ENCODE measurements around the gene FBL. TPM values are rescaled to one million over a fixed set of nuclear protein-coding genes. Genes with fewer than 3 reads are reported as not detected.

FBL gene
- total and polyA plus RNA-seq, 10 of the 15 experiments (the other 5 are each of a cell fraction or from before 2014, with no cell fraction given): 156 to 1,083 (median 478) TPM

- Histone ChIP-seq H4K20me1 (ENCODE audit: control insufficient read depth, insufficient read depth) (no peaks in the 10 kb centered on the region; the same call in 1 of the 2 replicates), H3K4me3 (no peak overlapping the region), H2AFZ (ENCODE audit: control insufficient read depth, low read depth, low read length) (no peak overlapping the region), H3K27me3 (replicated peaks in 1 of 2; ENCODE audit: control insufficient read depth in 2 of 2, insufficient read depth in 2 of 2, low read length in 1 of 2) (no peaks in the 10 kb centered on the region), H3K79me2 (ENCODE audit: control insufficient read depth, insufficient read depth, low read length) (peaks cover 49% of the 10 kb centered on the region), H3K4me1 (ENCODE audit: control insufficient read depth, insufficient read depth, low read length) (peaks cover 14% of the 10 kb centered on the region), H3K4me2 (ENCODE audit: control insufficient read depth, insufficient read depth) (no peak overlapping the region), H3K9me3 (replicated peaks; ENCODE audit: control insufficient read depth, insufficient read depth, low read length) (no peaks in the 10 kb centered on the region), H3K36me3 (ENCODE audit: control insufficient read depth in 2 of 2, insufficient read depth in 2 of 2, low read length in 1 of 2) (peaks cover 31 to 55% of the 10 kb centered on the region in 2 experiments), H3K27ac (ENCODE audit: control insufficient read depth, insufficient read depth) (no peak overlapping the region), H3K9ac (ENCODE audit: control insufficient read depth, insufficient read depth, low read length) (no peak overlapping the region)
- ChIA-PET CTCF (no interaction called here), POLR2A (no interaction called here), RAD21 (ENCODE audit: unreplicated experiment) (no interaction called here), SMC1A (ENCODE audit: uncharacterized antibody, unreplicated experiment) (no interaction called here)
- intact Hi-C loops (cut with micrococcal nuclease; ENCODE audit: unreplicated experiment) (no loop called here), in situ Hi-C loops (cut with MboI) (loop anchor here (5.0 kb wide), 1 partner anchor 156 kb away; no protein-coding TSS in a partner anchor)
- BruUV-seq (replicated peaks): no TSS peak
- FAIRE-seq: no peak
- no peak for ATAC-seq
- DNase-seq (ENCODE audit: low read depth, low spot score): no peak
- WGBS (ENCODE audit: insufficient coverage, insufficient replicate concordance, low lambda C conversion rate, missing lambda C conversion rate): 84% methylated on average over 4 of the region's 4 CpGs
- no peak for TF ChIP-seq ATF7 (IDR thresholded peaks at IDR 0.05; ENCODE audit: low read depth)
- no peak for TF ChIP-seq FOS (IDR thresholded peaks at IDR 0.05; ENCODE audit: borderline replicate concordance, extremely low read depth, insufficient read length)
- no peak for TF ChIP-seq EED (IDR thresholded peaks at IDR 0.05; ENCODE audit: low read depth)
- no peak for TF ChIP-seq ETV6 (conservative IDR thresholded peaks at IDR 0.05 in 1 of 2, IDR thresholded peaks at IDR 0.05 in 1 of 2; ENCODE audit: borderline replicate concordance in 1 of 2, low read depth in 1 of 2)
- TF ChIP-seq MTA3 (IDR thresholded peaks at IDR 0.05; ENCODE audit: borderline replicate concordance, low read length): no peak
- TF ChIP-seq PRDM15 (CRISPR knock-in tag; IDR thresholded peaks at IDR 0.05): no peak
- no peak for TF ChIP-seq JUND (IDR thresholded peaks at IDR 0.05; ENCODE audit: low read depth, low read length)
- TF ChIP-seq ZBTB11 (CRISPR knock-in tag; IDR thresholded peaks at IDR 0.05): no peak
- TF ChIP-seq RELB (IDR thresholded peaks at IDR 0.05; ENCODE audit: low read depth): no peak
- no peak for TF ChIP-seq POU2F2 (IDR thresholded peaks at IDR 0.05; ENCODE audit: borderline replicate concordance, low read depth, low read length)
- TF ChIP-seq, protein P1, sequence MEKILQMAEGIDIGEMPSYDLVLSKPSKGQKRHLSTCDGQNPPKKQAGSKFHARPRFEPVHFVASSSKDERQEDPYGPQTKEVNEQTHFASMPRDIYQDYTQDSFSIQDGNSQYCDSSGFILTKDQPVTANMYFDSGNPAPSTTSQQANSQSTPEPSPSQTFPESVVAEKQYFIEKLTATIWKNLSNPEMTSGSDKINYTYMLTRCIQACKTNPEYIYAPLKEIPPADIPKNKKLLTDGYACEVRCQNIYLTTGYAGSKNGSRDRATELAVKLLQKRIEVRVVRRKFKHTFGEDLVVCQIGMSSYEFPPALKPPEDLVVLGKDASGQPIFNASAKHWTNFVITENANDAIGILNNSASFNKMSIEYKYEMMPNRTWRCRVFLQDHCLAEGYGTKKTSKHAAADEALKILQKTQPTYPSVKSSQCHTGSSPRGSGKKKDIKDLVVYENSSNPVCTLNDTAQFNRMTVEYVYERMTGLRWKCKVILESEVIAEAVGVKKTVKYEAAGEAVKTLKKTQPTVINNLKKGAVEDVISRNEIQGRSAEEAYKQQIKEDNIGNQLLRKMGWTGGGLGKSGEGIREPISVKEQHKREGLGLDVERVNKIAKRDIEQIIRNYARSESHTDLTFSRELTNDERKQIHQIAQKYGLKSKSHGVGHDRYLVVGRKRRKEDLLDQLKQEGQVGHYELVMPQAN (conservative IDR thresholded peaks at IDR 0.05): no peak
- no peak for TF ChIP-seq ZSCAN29 (IDR thresholded peaks at IDR 0.05)
- no peak for TF ChIP-seq ESRRA (IDR thresholded peaks at IDR 0.05; ENCODE audit: low read length)
- TF ChIP-seq BACH1 (IDR thresholded peaks at IDR 0.05; ENCODE audit: borderline replicate concordance): no peak
These were observed 7.6 kb downstream of the FBL start for GRCh38 chr19:39838569-39838968.

All from GM12878 (cell line).